PC-3 (cell line): Measurements from ENCODE around the gene CHPT1. TPM values are rescaled to one million over a fixed set of nuclear protein-coding genes. Genes with fewer than 3 reads are reported as not detected.
A peak's percentile ranks its signal among the peaks of the same experiment; 100 is the strongest.

ENCODE experiments used
- ATAC-seq: fragments of 200-7000 bp; cut with Tn5 transposase; 2 replicates; pipeline ENCODE4 v1.9.1; 2020; ENCODE audit warnings: mild to moderate bottlenecking, moderate library complexity
- BruUV-seq: library from RNA; stranded (reverse); fragments of 400-500 nt; replicated peaks from 2 replicates; lab custom pipeline; 2021; lab: Mats Ljungman, UMichigan
- CTCF ChIA-PET: fragments of 300-600 bp; sonication (Branson Sonifier 250); formaldehyde crosslinking; loops from one replicate; lab custom pipeline; 2022; ENCODE audit warnings: antibody characterized with exemption; lab: Charles Lee
- POLR2A ChIA-PET: fragments of 300-600 bp; sonication (Branson Sonifier 250); formaldehyde crosslinking; loops from one replicate; lab custom pipeline; 2022; ENCODE audit warnings: antibody characterized with exemption; ENCODE audit not compliant: unreplicated experiment; lab: Charles Lee
- DNase-seq: peaks from one replicate; pipeline ENCODE4 v3.0.0-alpha.2; 2015
- H2AFZ ChIP-seq: fragments of 300-600 bp; sonication (generic); 2 replicates; pipeline ENCODE4 v1.6.0; 2016; ENCODE audit warnings: antibody characterized with exemption, low read length
- H3F3A ChIP-seq: fragments of 300-600 bp; sonication (generic); one replicate; pipeline ENCODE4 v1.6.0; 2017; ENCODE audit warnings: antibody characterized with exemption, low read length, control low read depth, mild to moderate bottlenecking; ENCODE audit not compliant: unreplicated experiment
- H3K27ac ChIP-seq: fragments of 300-600 bp; sonication (generic); 2 replicates; pipeline ENCODE4 v1.5.1; 2016; ENCODE audit warnings: mild to moderate bottlenecking, low read length
- H3K27me3 ChIP-seq: fragments of 300-600 bp; sonication (generic); 2 replicates; pipeline ENCODE4 v1.6.1; 2016; ENCODE audit warnings: low read length, mixed read lengths
- H3K36me3 ChIP-seq: fragments of 300-600 bp; sonication (generic); 2 replicates; pipeline ENCODE4 v1.6.1; 2016; ENCODE audit warnings: low read depth, mixed run types, low read length, mixed read lengths
- H3K4me1 ChIP-seq: fragments of 300-600 bp; sonication (generic); 2 replicates; pipeline ENCODE4 v1.5.1; 2016; ENCODE audit warnings: low read length; ENCODE audit not compliant: insufficient read depth
- H3K4me2 ChIP-seq: fragments of 300-600 bp; sonication (generic); 2 replicates; pipeline ENCODE4 v1.6.0; 2016; ENCODE audit warnings: low read length
- H3K4me3 ChIP-seq: fragments of 300-600 bp; sonication (generic); 2 replicates; pipeline ENCODE4 v1.5.1; 2016; ENCODE audit warnings: mild to moderate bottlenecking, low read length, mixed read lengths
- H3K79me2 ChIP-seq: fragments of 300-600 bp; sonication (generic); 2 replicates; pipeline ENCODE4 v1.6.1; 2017; ENCODE audit warnings: low read length, mixed read lengths
- H3K9ac ChIP-seq: fragments of 300-600 bp; sonication (generic); 2 replicates; pipeline ENCODE4 v1.6.0; 2016; ENCODE audit warnings: mild to moderate bottlenecking, low read length
- H3K9me2 ChIP-seq: fragments of 300-600 bp; sonication (generic); replicated peaks from 2 replicates; pipeline ENCODE4 v1.6.1; 2016; ENCODE audit warnings: mixed run types, low read length, mixed read lengths
- H3K9me3 ChIP-seq: fragments of 300-600 bp; sonication (generic); 2 replicates; pipeline ENCODE4 v1.6.1; 2016; ENCODE audit warnings: low read length, mixed read lengths
- H4K20me1 ChIP-seq: fragments of 300-600 bp; sonication (generic); 2 replicates; pipeline ENCODE4 v1.6.1; 2016; ENCODE audit warnings: low read length, mixed read lengths
- EZH2 ChIP-seq: fragments of 300-600 bp; sonication (generic); IDR thresholded peaks from one replicate; pipeline ENCODE4 v1.6.1; 2017; ENCODE audit warnings: antibody characterized with exemption, mild to moderate bottlenecking, low read length; ENCODE audit not compliant: unreplicated experiment
- EZH2phosphoT487 ChIP-seq: fragments of 300-600 bp; sonication (generic); IDR thresholded peaks from 2 replicates; pipeline ENCODE4 v1.6.1; 2018; ENCODE audit warnings: mild to moderate bottlenecking, antibody characterized with exemption, low read length, borderline replicate concordance
- intact Hi-C: fragments of 100-400 bp; cut with micrococcal nuclease; formaldehyde crosslinking; loops from 2 replicates; pipeline ENCODE4 v1.9.0; 2023
- total RNA-seq: library from RNA; depleted of rRNA; stranded (reverse); fragments of >200 nt; gene quantifications from 2 replicates; pipeline ENCODE4 v1.2.3, GENCODE V29; 2014
- TF ChIP-seq, protein P1 (sequence below): fragments of 300-600 bp; sonication (generic); conservative IDR thresholded peaks from 2 replicates; pipeline ENCODE4 v1.5.1; 2017; ENCODE audit warnings: antibody characterized with exemption, low read depth, mild to moderate bottlenecking, low read length

The CHPT1 gene
- total RNA-seq, 1 experiment from 2014 or later = 55.3 TPM

DNA sequence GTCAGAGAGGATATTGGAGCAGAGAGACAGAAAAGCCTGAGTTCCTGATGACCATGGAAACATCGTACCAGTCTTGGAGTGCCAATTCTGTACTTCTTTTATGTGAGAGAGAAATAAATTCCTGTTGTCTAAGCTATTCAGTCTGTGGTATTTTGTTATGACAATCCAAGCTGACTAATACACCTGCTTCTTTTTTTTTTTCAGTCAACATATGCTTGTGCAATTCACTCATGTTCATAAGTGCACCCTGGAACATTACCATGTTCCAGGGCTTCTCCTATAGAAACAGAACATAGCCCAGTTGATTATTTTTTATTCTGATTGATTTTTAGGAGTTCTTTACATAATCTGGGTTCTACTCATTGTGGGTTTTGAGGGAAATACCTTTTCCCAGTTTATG lies 1.7 kb upstream of the CHPT1 start:
- Histone ChIP-seq H3K4me1 (peaks cover 12% of the 10 kb centered on the region), H3K27ac (no peak overlapping the region), H3K79me2 (peaks cover 23% of the 10 kb centered on the region), H3F3A (no peaks in the 10 kb centered on the region), H3K9ac (no peak overlapping the region), H3K4me2 (no peak overlapping the region), H3K36me3 (no peaks in the 10 kb centered on the region), H2AFZ (no peak overlapping the region), H3K4me3 (no peak overlapping the region), H3K9me3 (no peaks in the 10 kb centered on the region), H4K20me1 (no peaks in the 10 kb centered on the region), H3K27me3 (no peaks in the 10 kb centered on the region), H3K9me2 (no peaks in the 10 kb centered on the region)
- ATAC-seq (no peak), DNase-seq (peak; percentile 53)
- intact Hi-C loops = loop anchor here (5.0 kb wide), 1 partner anchor 137 kb away; the partner anchor contains the start of gene GNPTAB
- TF ChIP-seq EZH2 = no peak
- no peak for TF ChIP-seq EZH2phosphoT487
- TF ChIP-seq, protein P1, sequence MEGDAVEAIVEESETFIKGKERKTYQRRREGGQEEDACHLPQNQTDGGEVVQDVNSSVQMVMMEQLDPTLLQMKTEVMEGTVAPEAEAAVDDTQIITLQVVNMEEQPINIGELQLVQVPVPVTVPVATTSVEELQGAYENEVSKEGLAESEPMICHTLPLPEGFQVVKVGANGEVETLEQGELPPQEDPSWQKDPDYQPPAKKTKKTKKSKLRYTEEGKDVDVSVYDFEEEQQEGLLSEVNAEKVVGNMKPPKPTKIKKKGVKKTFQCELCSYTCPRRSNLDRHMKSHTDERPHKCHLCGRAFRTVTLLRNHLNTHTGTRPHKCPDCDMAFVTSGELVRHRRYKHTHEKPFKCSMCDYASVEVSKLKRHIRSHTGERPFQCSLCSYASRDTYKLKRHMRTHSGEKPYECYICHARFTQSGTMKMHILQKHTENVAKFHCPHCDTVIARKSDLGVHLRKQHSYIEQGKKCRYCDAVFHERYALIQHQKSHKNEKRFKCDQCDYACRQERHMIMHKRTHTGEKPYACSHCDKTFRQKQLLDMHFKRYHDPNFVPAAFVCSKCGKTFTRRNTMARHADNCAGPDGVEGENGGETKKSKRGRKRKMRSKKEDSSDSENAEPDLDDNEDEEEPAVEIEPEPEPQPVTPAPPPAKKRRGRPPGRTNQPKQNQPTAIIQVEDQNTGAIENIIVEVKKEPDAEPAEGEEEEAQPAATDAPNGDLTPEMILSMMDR = no peak
- ChIA-PET POLR2A (no interaction called here), CTCF (no interaction called here)
- no TSS peak for BruUV-seq

DNA sequence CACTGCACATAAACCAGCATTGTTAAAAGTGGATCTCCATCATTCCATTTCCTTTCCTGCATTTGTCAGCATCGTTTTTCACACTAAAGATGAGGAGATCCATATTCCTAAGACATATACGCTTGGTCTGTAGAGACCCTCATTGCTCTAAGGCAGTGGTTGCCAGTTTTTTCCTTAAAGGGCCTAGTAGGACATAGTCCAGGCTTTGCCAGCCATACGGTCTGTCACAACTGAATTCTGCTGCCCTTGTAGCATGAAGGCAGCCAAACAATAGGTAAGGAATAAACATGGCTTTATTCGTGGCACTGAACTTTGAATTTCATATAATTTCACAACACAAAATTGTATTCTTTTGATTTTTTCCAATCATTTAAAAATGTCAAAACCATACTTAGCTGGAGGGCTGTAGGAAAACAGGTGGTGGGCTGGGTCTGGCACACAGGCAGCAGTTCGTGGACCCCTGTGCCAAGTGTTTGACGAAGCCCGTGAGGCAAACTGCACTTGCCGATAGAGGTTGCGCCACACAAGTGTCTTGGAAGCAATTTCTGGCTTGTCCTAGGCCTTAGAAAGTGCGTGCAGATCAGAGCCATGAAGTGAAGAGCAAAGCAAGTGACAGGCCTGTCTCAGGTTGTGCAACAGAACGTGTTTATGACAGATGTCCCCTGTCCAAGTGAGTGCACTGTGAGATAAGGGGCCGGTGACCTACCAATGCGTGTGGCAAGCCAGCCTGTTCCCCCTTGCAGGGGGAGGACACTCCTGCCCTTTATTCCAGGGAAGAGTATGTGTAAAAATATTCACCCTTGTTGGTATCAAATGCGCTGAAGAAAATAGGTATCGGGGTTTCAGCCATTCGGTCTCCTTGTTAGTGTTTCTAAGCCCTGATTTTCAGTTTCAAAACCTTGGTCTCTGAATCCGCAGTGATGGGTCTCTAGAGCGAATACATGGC lies 916 bp upstream of the CHPT1 start:
- BruUV-seq = no TSS peak
- Histone ChIP-seq H3K79me2 (peaks cover 27% of the 10 kb centered on the region), H2AFZ (peak overlapping the region; percentile 94), H3K36me3 (no peaks in the 10 kb centered on the region), H4K20me1 (no peaks in the 10 kb centered on the region), H3K4me1 (peaks cover 12% of the 10 kb centered on the region), H3K4me3 (peak overlapping the region; percentile 89), H3K27ac (no peak overlapping the region), H3K27me3 (no peaks in the 10 kb centered on the region), H3K9me3 (no peaks in the 10 kb centered on the region), H3K4me2 (peak overlapping the region; percentile 86), H3F3A (no peaks in the 10 kb centered on the region), H3K9me2 (no peaks in the 10 kb centered on the region), H3K9ac (peak overlapping the region; percentile 45)
- intact Hi-C loops = loop anchor here (5.0 kb wide), 1 partner anchor 136 kb away; the partner anchor contains the start of gene GNPTAB
- TF ChIP-seq EZH2phosphoT487 (no peak), EZH2 (no peak)
- TF ChIP-seq, protein P1 = no peak
- CTCF ChIA-PET = no interaction called here
- peak; percentile 24 for DNase-seq
- ATAC-seq = no peak
- POLR2A ChIA-PET = no interaction called here
